Globus pallidus (tissue), 1 donor: Measurements from ENCODE around the gene PEX6.
A peak's percentile ranks its signal among the peaks of the same experiment; 100 is the strongest.

Source experiments
- DNase-seq: peaks from one replicate; pipeline ENCODE4 v3.0.0-alpha.2; 2015; ENCODE audit warnings: low spot score

Gene PEX6

DNA sequence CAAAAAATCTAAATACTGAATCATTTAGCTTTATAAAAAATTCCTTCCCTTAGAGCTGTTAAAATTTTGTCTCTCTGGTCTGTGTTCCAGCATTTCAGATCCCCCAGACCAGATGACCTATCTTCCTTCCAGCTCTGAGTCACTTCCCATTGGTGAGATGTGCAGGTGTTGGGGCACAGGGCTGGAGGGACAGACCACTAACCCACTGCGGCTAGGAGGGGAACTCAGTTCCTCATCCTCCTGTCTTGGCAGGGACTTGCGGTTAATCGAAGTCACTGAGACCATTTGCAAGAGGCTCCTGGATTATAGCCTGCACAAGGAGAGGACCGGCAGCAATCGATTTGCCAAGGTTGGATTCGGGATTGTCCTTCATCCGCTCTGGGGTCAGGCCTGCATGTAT, 43.7 kb downstream of the PEX6 start:
- DNase-seq: no peak

GRCh38 chr6:42933205-42933604, 45.8 kb downstream of the PEX6 start:
- DNase-seq: peak; percentile 18

- DNase-seq: no peak
Observed at GRCh38 chr6:42932412-42932811, 46.6 kb downstream of the PEX6 start.

- DNase-seq: peak; percentile 64
Observed at GRCh38 chr6:42929821-42930360, 49.1 kb downstream of the PEX6 start.

- DNase-seq: peak; percentile 95
Observed at GRCh38 chr6:42928986-42929820, 49.8 kb downstream of the PEX6 start, which contains the start of gene CNPY3. CNPY3 (plus strand) TSS chr6:42929480; CDS start chr6:42929571, 91 bp downstream.

- no peak for DNase-seq
Observed at GRCh38 chr6:42925248-42925857, 53.6 kb downstream of the PEX6 start.

DNA sequence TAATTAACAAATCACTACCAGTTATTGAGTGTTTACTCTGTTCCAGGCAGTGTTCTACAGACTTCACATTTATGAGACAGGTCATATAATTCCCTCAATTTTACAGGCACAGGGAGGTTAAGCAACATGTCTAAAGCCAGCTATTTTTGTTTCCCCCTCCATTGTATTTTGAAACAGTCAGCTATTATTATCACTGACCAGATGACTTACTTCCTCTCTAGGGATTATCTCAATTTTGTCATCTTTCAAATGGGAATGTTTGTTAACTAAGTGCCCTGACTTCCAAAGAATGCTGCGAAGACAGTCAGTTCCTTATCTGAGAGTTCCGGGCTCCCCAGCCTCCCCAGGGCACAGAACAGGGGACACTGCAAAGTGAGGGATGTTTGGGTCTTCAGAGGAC, 55.3 kb downstream of the PEX6 start:
- no peak for DNase-seq

- DNase-seq: no peak
Observed at GRCh38 chr6:42921801-42922200, 57.2 kb downstream of the PEX6 start.

GRCh38 chr6:42916288-42916687, 62.7 kb downstream of the PEX6 start:
- DNase-seq: no peak

GRCh38 chr6:42915732-42916131, 63.2 kb downstream of the PEX6 start, which contains the start of gene PTCRA:
PTCRA (plus strand) TSS chr6:42916053; CDS start chr6:42916070, 17 bp downstream.
- DNase-seq: no peak

DNA sequence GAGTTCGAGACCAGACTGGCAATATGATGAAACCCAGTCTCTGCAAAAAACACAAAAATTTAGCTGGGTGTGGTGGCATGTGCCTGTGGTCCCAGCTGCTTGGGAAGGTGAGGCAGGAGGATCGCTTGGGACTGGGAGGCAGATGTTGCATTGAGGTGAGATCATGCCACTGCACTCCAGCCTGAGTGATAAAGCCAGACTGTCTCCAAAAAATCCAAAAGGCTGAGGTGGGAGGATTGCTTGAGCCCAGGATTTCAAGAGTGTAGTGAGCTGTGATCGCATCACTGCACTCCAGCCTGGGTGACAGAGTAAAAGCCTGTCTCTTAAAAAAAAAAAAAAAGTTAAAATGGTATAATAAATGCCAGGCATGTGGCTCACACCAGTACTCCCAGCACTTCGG, 64.4 kb downstream of the PEX6 start:
- no peak for DNase-seq
